A673 (cell line): ENCODE data around the gene KCNK16. TPM values are rescaled to one million over a fixed set of nuclear protein-coding genes. Genes with fewer than 3 reads are reported as not detected.

Experiments used
- BruUV-seq: library from RNA; stranded (reverse); fragments of 400-500 nt; replicated peaks from 2 replicates; lab custom pipeline; 2021; lab: Mats Ljungman, UMichigan
- CTCF ChIA-PET: fragments of 300-600 bp; sonication (Branson Sonifier 250); formaldehyde crosslinking; loops from one replicate; lab custom pipeline; 2022; ENCODE audit warnings: antibody characterized with exemption; lab: Charles Lee
- POLR2A ChIA-PET: fragments of 300-600 bp; sonication (Branson Sonifier 250); formaldehyde crosslinking; loops from one replicate; lab custom pipeline; 2022; ENCODE audit warnings: antibody characterized with exemption; ENCODE audit not compliant: low non-redundant PET; lab: Charles Lee
- DNase-seq: peaks from one replicate; pipeline ENCODE4 v3.0.0-alpha.2; 2015; ENCODE audit warnings: low spot score
- H3K27ac ChIP-seq: fragments of 200-600 bp; sonication (generic); 2 replicates; pipeline ENCODE4 v1.5.1; 2016; ENCODE audit warnings: mixed run types, low read depth, mild to moderate bottlenecking, mixed read lengths, antibody characterized with exemption, low read length; ENCODE audit not compliant: poor library complexity, severe bottlenecking
- H3K27me3 ChIP-seq: fragments of 200-600 bp; sonication (generic); replicated peaks from 2 replicates; pipeline ENCODE4 v1.6.1; 2017; ENCODE audit warnings: mixed run types, low read depth, mild to moderate bottlenecking, mixed read lengths, antibody characterized with exemption, low read length; ENCODE audit not compliant: insufficient read depth, poor library complexity
- H3K36me3 ChIP-seq: fragments of 200-600 bp; sonication (generic); 2 replicates; pipeline ENCODE4 v1.6.1; 2016; ENCODE audit warnings: mixed run types, mild to moderate bottlenecking, mixed read lengths, antibody characterized with exemption, low read length; ENCODE audit not compliant: insufficient read depth, poor library complexity, severe bottlenecking
- H3K4me1 ChIP-seq: fragments of 200-600 bp; sonication (generic); 2 replicates; pipeline ENCODE4 v1.6.1; 2017; ENCODE audit warnings: mixed run types, mild to moderate bottlenecking, mixed read lengths, antibody characterized with exemption, low read length; ENCODE audit not compliant: insufficient read depth, poor library complexity, severe bottlenecking
- H3K4me3 ChIP-seq: fragments of 200-600 bp; sonication (generic); 2 replicates; pipeline ENCODE4 v1.5.1; 2016; ENCODE audit warnings: low read depth, mixed run types, mild to moderate bottlenecking, mixed read lengths, low read length; ENCODE audit not compliant: poor library complexity, severe bottlenecking
- H3K9me3 ChIP-seq: fragments of 200-600 bp; sonication (generic); 2 replicates; pipeline ENCODE4 v1.6.1; 2016; ENCODE audit warnings: mixed run types, low read depth, mild to moderate bottlenecking, mixed read lengths, antibody characterized with exemption, low read length; ENCODE audit not compliant: poor library complexity, severe bottlenecking
- EZH2 ChIP-seq: fragments of 200-600 bp; sonication (generic); IDR thresholded peaks from 2 replicates; pipeline ENCODE4 v1.6.1; 2017; ENCODE audit warnings: borderline replicate concordance, low read depth, mild to moderate bottlenecking, mixed read lengths, antibody characterized with exemption, low read length; ENCODE audit not compliant: poor library complexity, severe bottlenecking
- intact Hi-C: fragments of 100-400 bp; cut with micrococcal nuclease; formaldehyde crosslinking; loops from one replicate; pipeline ENCODE4 v1.10.0; 2022; ENCODE audit not compliant: unreplicated experiment
- total RNA-seq: library from RNA; stranded (reverse); gene quantifications from 2 replicates; pipeline ENCODE4 v1.2.3, GENCODE V29; 2021
- TF ChIP-seq, protein P1 (sequence below): fragments of 300-800, 200-600 bp; sonication (generic); conservative IDR thresholded peaks from 2 replicates; pipeline ENCODE4 v1.5.1; 2017; ENCODE audit warnings: low read depth, mild to moderate bottlenecking, antibody characterized with exemption, low read length, moderate library complexity, mixed read lengths

The KCNK16 gene
- total RNA-seq, 1 experiment from 2014 or later, result not detected

DNA sequence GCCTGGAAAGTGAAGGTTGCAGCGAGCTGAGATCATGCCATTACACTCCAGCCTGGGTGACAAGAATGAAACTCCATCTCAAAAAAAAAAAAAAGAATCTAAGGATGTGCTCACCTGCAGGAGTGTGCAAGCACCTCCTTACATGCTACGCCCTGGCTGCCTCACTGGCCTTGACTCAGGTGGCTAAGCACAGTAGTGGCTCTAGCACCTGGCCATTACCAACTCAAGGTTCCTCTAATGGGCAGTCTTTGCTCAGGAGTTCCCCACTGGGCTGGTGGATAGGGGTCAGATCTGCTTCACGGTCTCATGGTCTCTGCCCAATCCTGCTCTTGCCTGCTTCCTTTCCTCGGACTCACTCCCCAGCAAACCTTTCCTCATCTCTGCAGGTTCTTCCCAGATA is 48.0 kb downstream of the KCNK16 start:
- H3K36me3 ChIP-seq, result no peaks in the 10 kb centered on the region
- POLR2A ChIA-PET, result no interaction called here
- no peaks in the 10 kb centered on the region for H3K9me3 ChIP-seq
- H3K4me3 ChIP-seq, result no peak overlapping the region
- CTCF ChIA-PET, result no interaction called here
- no peak overlapping the region for H3K27ac ChIP-seq
- intact Hi-C loops, result no loop called here
- peaks cover 16% of the 10 kb centered on the region for H3K27me3 ChIP-seq
- no TSS peak for BruUV-seq
- TF ChIP-seq EZH2, result no peak
- TF ChIP-seq, protein P1, sequence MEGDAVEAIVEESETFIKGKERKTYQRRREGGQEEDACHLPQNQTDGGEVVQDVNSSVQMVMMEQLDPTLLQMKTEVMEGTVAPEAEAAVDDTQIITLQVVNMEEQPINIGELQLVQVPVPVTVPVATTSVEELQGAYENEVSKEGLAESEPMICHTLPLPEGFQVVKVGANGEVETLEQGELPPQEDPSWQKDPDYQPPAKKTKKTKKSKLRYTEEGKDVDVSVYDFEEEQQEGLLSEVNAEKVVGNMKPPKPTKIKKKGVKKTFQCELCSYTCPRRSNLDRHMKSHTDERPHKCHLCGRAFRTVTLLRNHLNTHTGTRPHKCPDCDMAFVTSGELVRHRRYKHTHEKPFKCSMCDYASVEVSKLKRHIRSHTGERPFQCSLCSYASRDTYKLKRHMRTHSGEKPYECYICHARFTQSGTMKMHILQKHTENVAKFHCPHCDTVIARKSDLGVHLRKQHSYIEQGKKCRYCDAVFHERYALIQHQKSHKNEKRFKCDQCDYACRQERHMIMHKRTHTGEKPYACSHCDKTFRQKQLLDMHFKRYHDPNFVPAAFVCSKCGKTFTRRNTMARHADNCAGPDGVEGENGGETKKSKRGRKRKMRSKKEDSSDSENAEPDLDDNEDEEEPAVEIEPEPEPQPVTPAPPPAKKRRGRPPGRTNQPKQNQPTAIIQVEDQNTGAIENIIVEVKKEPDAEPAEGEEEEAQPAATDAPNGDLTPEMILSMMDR, result no peak
- no peaks in the 10 kb centered on the region for H3K4me1 ChIP-seq
- DNase-seq, result no peak

DNA sequence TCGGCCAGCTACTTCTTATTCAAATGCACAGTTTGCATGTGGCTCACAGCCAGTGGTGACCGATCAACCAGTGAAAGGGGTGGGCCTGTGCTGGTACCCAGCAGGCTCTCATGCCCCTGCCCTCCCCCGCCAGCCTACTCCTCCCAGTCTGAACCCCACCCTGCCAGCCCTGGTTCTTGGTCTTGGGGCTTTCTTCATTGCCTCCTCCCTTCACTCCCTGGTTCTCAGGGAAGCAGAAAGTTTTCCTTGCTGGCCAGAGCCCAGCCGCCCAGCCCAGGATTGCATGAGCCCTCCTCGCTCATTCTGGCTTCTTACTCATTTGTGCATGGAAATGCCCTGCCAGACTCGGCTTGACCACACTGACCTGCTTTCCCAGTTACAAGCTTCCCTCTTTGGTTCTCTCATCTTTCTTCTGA is 49.1 kb downstream of the KCNK16 start:
- BruUV-seq, result no TSS peak
- intact Hi-C loops, result no loop called here
- POLR2A ChIA-PET, result no interaction called here
- TF ChIP-seq, protein P1, result no peak
- TF ChIP-seq EZH2, result no peak
- peaks cover 15% of the 10 kb centered on the region for H3K27me3 ChIP-seq
- no peaks in the 10 kb centered on the region for H3K36me3 ChIP-seq
- no peaks in the 10 kb centered on the region for H3K4me1 ChIP-seq
- CTCF ChIA-PET, result no interaction called here
- no peak overlapping the region for H3K27ac ChIP-seq
- no peaks in the 10 kb centered on the region for H3K9me3 ChIP-seq
- H3K4me3 ChIP-seq, result no peak overlapping the region
- DNase-seq, result no peak

DNA sequence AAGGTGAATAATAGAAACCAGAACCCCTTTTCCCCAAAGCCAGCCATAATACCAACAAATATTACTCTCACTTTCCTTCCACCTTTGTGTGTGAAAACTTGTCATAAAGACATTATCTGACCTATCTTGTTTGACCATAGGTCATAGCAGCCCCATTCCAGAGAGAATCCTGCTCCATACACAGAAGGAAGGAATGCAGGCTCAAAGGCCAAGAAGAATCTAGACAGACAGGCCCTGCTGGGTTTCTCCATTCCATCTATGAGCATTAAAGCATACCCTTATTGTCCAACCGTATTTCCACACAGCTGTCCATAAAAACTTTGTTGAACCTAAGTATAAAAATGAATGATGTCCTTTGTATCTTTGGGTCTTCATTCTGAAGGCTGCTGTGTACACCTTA is 52.5 kb downstream of the KCNK16 start:
- no peaks in the 10 kb centered on the region for H3K9me3 ChIP-seq
- no peak for DNase-seq
- CTCF ChIA-PET, result no interaction called here
- intact Hi-C loops, result no loop called here
- BruUV-seq, result no TSS peak
- POLR2A ChIA-PET, result no interaction called here
- no peaks in the 10 kb centered on the region for H3K4me1 ChIP-seq
- no peaks in the 10 kb centered on the region for H3K27me3 ChIP-seq
- no peak overlapping the region for H3K27ac ChIP-seq
- H3K4me3 ChIP-seq, result no peak overlapping the region
- no peaks in the 10 kb centered on the region for H3K36me3 ChIP-seq
- no peak for TF ChIP-seq EZH2
- TF ChIP-seq, protein P1, result no peak
